BLaER1 treated with 17β-estradiol and CSF1 and Interleukin-3, amounts not matched to agents 10 nM and 100 nM (cell line): ENCODE measurements around the gene CUL4A.

ENCODE experiments used
- H3K27ac ChIP-seq, 11 experiments: shearing (Covaris generic); formaldehyde crosslinking; 2 replicates each; pipeline ENCODE4 v1.8.1; 2022
- H3K27me3 ChIP-seq, 11 experiments: shearing (Covaris generic); formaldehyde crosslinking; 2 replicates each; pipeline ENCODE4 v1.8.1; 2022
- H3K36me3 ChIP-seq, 11 experiments: shearing (Covaris generic); formaldehyde crosslinking; 2 replicates each; pipeline ENCODE4 v1.8.1; 2022
- H3K4me1 ChIP-seq, 10 experiments: shearing (Covaris generic); formaldehyde crosslinking; 2 replicates each; pipeline ENCODE4 v1.8.1; 2022
- H3K4me2 ChIP-seq, 11 experiments: shearing (Covaris generic); formaldehyde crosslinking; 2 replicates each; pipeline ENCODE4 v1.8.1; 2022
- H3K4me3 ChIP-seq, 10 experiments: shearing (Covaris generic); formaldehyde crosslinking; 2 replicates each; pipeline ENCODE4 v1.8.1; 2022
- H3K9ac ChIP-seq, 11 experiments: shearing (Covaris generic); formaldehyde crosslinking; 2 replicates each; pipeline ENCODE4 v1.8.1; 2022
- H3K9me3 ChIP-seq, 11 experiments: shearing (Covaris generic); formaldehyde crosslinking; replicated peaks in 1 of 11; 2 replicates each; pipeline ENCODE4 v1.8.1; 2022
- H4K20me1 ChIP-seq, 11 experiments: shearing (Covaris generic); formaldehyde crosslinking; 2 replicates each; pipeline ENCODE4 v1.8.1; 2022
- Cebpa-rat ChIP-seq, 11 experiments: shearing (Covaris generic); IDR thresholded peaks; 2 replicates each; pipeline ENCODE4 v1.8.1; 2022

Gene CUL4A

DNA sequence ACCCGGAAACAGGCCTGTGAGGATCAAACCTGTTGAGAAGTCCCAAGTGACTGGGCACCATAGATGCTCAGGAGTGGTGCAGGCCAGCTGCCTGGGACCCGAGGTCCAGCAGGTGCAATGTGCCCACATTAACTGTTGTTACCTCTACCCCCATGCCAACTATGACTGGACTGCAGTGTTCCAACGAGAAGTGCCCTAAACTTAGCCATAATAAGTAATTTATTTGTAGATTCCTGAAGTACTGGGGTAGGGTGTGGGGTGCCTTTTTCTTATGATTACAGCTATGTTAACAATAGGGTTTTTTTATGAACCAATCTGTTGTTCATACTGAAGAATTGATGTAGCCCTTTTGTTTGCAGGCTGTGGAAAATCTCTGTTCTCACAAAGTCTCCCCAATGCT lies 9.2 kb downstream of the CUL4A start:
- H3K4me1 ChIP-seq, result peaks cover 0 to 43% (median 10%) of the 10 kb centered on the region in 10 experiments; a peak in 9 of 20 replicates
- H3K27ac ChIP-seq, result no peak overlapping the region
- no peaks in the 10 kb centered on the region for H3K27me3 ChIP-seq
- H3K9me3 ChIP-seq, result no peaks in the 10 kb centered on the region
- H4K20me1 ChIP-seq, result peaks cover 96 to 100% (median 100%) of the 10 kb centered on the region in 11 experiments
- H3K36me3 ChIP-seq, result peaks cover 60 to 74% (median 68%) of the 10 kb centered on the region in 11 experiments
- no peak overlapping the region for H3K4me3 ChIP-seq
- TF ChIP-seq Cebpa-rat (IDR thresholded peaks at IDR 0.05), result no peak
- H3K4me2 ChIP-seq, result no peak overlapping the region
- no peak overlapping the region for H3K9ac ChIP-seq

DNA sequence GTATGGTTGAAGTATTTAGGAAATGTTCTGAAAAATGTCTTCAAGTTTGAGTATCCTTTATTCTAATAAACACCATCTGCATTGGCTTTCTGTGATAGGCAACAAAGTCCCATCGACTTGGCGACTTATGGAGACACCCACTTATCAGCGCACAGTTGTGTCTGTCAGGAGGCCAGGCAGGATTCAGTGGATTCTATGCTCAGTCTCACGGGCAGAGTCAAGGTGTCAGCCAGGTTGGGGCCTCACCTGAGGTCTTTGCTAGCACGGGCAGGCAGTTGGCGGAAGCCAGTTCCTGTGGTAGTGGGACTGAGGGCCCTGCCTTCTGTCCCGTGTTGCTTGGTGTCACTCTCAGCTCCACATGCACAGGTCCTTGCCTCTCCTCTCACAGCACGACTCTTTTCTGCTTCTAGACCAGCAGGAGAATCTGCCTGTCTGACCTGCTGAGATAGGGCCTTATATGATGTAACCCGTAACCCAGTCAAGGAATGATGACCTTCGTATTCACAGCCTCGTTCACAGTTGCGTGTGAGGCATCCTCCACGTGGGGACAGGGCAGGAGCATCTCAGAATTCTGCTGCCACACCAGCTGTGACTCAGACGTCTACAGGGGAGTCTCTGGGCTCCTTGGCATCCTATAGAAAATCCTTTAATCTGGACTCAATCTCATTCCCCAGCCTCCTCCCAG lies 10.0 kb downstream of the CUL4A start:
- no peak overlapping the region for H3K4me2 ChIP-seq
- H4K20me1 ChIP-seq, result peaks cover 94 to 100% (median 99%) of the 10 kb centered on the region in 11 experiments
- H3K9me3 ChIP-seq, result no peaks in the 10 kb centered on the region
- H3K4me3 ChIP-seq, result no peak overlapping the region
- no peak overlapping the region for H3K27ac ChIP-seq
- H3K36me3 ChIP-seq, result peaks cover 61 to 74% (median 69%) of the 10 kb centered on the region in 11 experiments
- peaks cover 0 to 35% (median 10%) of the 10 kb centered on the region in 10 experiments; a peak in 9 of 20 replicates for H3K4me1 ChIP-seq
- no peak for TF ChIP-seq Cebpa-rat (IDR thresholded peaks at IDR 0.05)
- no peak overlapping the region for H3K9ac ChIP-seq
- no peaks in the 10 kb centered on the region for H3K27me3 ChIP-seq

- peaks cover 92 to 100% (median 99%) of the 10 kb centered on the region in 11 experiments for H4K20me1 ChIP-seq
- no peak overlapping the region for H3K27ac ChIP-seq
- no peak overlapping the region for H3K4me3 ChIP-seq
- H3K36me3 ChIP-seq, result peaks cover 69 to 76% (median 73%) of the 10 kb centered on the region in 11 experiments
- no peaks in the 10 kb centered on the region for H3K9me3 ChIP-seq
- TF ChIP-seq Cebpa-rat (IDR thresholded peaks at IDR 0.05), result no peak
- H3K9ac ChIP-seq, result no peak overlapping the region
- H3K4me2 ChIP-seq, result no peak overlapping the region
- peaks cover 0 to 27% (median 7%) of the 10 kb centered on the region in 10 experiments; a peak in 9 of 20 replicates for H3K4me1 ChIP-seq
- H3K27me3 ChIP-seq, result no peaks in the 10 kb centered on the region
These were observed 10.8 kb downstream of the CUL4A start for GRCh38 chr13:113220141-113220598.

DNA sequence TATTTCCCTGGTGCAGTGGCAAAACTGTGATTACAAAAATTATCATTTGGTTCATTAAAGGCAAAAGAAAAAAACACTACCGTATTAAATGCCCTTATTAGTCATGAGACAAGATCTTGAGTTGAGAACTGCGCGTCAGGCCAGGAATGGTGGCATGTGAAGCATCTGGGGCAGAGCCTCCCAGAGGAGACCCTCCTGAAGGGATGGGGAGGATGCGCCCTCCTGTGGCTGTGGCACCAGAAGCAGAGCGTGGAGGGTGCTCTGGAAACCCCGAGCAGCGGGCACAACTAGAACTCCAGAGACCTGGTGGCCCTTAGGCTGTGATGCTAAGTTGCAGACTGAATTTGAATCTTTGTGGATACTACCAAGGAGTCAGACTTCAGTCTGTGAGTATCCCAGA lies 11.5 kb downstream of the CUL4A start:
- H3K36me3 ChIP-seq, result peaks cover 76 to 83% (median 81%) of the 10 kb centered on the region in 11 experiments
- no peak overlapping the region for H3K4me3 ChIP-seq
- H3K4me2 ChIP-seq, result no peak overlapping the region
- H3K27me3 ChIP-seq, result no peaks in the 10 kb centered on the region
- peaks cover 0 to 20% (median 4%) of the 10 kb centered on the region in 10 experiments; a peak in 8 of 20 replicates for H3K4me1 ChIP-seq
- H3K9me3 ChIP-seq, result no peaks in the 10 kb centered on the region
- H4K20me1 ChIP-seq, result peaks cover 88 to 100% (median 99%) of the 10 kb centered on the region in 11 experiments
- H3K27ac ChIP-seq, result no peak overlapping the region
- no peak for TF ChIP-seq Cebpa-rat (IDR thresholded peaks at IDR 0.05)
- H3K9ac ChIP-seq, result no peak overlapping the region

DNA sequence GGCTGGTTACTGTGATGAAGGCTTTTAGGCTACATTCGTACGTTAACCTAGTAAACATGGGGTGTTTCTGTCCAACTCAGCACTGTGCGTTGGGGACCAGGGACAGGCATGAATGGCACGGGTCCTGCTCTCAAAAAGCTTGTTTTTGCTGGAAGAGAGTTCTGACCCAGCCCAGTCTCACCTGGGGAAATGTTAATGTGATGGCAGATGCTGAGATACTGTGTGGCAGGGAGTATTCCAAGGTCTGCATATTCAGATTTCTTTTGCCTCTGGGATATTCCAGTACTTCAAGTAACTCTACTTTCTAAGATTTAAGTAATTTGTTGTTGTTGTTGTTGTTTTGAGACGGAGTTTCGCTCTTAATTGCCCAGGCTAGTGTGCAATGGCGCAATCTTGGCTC lies 13.7 kb downstream of the CUL4A start:
- H3K27me3 ChIP-seq, result no peaks in the 10 kb centered on the region
- no peak overlapping the region for H3K27ac ChIP-seq
- H4K20me1 ChIP-seq, result peaks cover 83 to 100% (median 94%) of the 10 kb centered on the region in 11 experiments
- H3K4me3 ChIP-seq, result no peak overlapping the region
- H3K9me3 ChIP-seq, result no peaks in the 10 kb centered on the region
- no peak overlapping the region for H3K9ac ChIP-seq
- peaks cover 95 to 100% (median 98%) of the 10 kb centered on the region in 11 experiments for H3K36me3 ChIP-seq
- no peak for TF ChIP-seq Cebpa-rat (IDR thresholded peaks at IDR 0.05)
- peaks cover 0 to under 1% (median 0%) of the 10 kb centered on the region in 10 experiments; a peak in 2 of 20 replicates for H3K4me1 ChIP-seq
- no peak overlapping the region for H3K4me2 ChIP-seq

GRCh38 chr13:113224486-113224885 lies 15.1 kb downstream of the CUL4A start:
- Histone ChIP-seq H3K4me3 (no peak overlapping the region), H3K9ac (no peak overlapping the region), H3K27me3 (no peaks in the 10 kb centered on the region), H3K36me3 (peaks cover 89 to 100% (median 98%) of the 10 kb centered on the region in 11 experiments), H3K4me1 (no peaks in the 10 kb centered on the region), H4K20me1 (peaks cover 75 to 100% (median 91%) of the 10 kb centered on the region in 11 experiments), H3K4me2 (no peak overlapping the region), H3K27ac (no peak overlapping the region), H3K9me3 (no peaks in the 10 kb centered on the region)
- no peak for TF ChIP-seq Cebpa-rat (IDR thresholded peaks at IDR 0.05)

DNA sequence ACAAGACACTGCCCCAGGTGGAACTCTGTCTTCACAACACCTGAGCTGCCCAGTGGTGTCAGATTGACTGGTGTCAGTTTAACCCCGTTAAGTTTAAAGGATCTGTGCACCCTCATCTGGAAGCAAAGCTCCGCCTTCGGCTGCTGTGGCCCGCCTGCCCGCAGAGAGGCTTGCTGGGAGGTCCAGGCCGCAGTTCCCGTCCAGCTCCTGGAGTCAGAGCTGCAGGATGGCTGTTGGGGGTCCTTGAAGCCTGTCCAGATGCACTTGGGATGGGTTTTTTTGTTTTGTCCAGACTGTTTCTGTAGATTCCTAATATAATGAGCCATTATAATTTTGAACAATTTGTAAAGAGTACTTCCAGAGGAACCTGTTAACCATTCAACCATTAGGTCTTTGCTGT lies 16.1 kb downstream of the CUL4A start:
- Histone ChIP-seq H3K27me3 (no peaks in the 10 kb centered on the region), H3K4me1 (no peaks in the 10 kb centered on the region), H3K9ac (no peak overlapping the region), H3K4me3 (no peak overlapping the region), H3K9me3 (no peaks in the 10 kb centered on the region), H3K4me2 (no peak overlapping the region), H4K20me1 (peaks cover 70 to 100% (median 90%) of the 10 kb centered on the region in 11 experiments; a peak in 21 of 22 replicates), H3K36me3 (peaks cover 89 to 100% (median 98%) of the 10 kb centered on the region in 11 experiments), H3K27ac (no peak overlapping the region)
- TF ChIP-seq Cebpa-rat (IDR thresholded peaks at IDR 0.05), result no peak

- Histone ChIP-seq H3K36me3 (peaks cover 89 to 100% (median 97%) of the 10 kb centered on the region in 11 experiments), H3K9ac (no peak overlapping the region), H3K27me3 (no peaks in the 10 kb centered on the region), H3K4me2 (no peak overlapping the region), H3K4me3 (no peak overlapping the region), H3K9me3 (no peaks in the 10 kb centered on the region), H3K27ac (no peak overlapping the region), H4K20me1 (peaks cover 59 to 97% (median 76%) of the 10 kb centered on the region in 11 experiments; a peak in 21 of 22 replicates), H3K4me1 (no peaks in the 10 kb centered on the region)
- TF ChIP-seq Cebpa-rat (IDR thresholded peaks at IDR 0.05), result no peak
These were observed 17.5 kb downstream of the CUL4A start for GRCh38 chr13:113226873-113227450.

- Histone ChIP-seq H4K20me1 (peaks cover 39 to 91% (median 56%) of the 10 kb centered on the region in 11 experiments; a peak in 20 of 22 replicates), H3K4me3 (no peak overlapping the region), H3K4me1 (no peaks in the 10 kb centered on the region; a peak in 2 of 20 replicates), H3K4me2 (no peak overlapping the region), H3K36me3 (peaks cover 86 to 96% (median 93%) of the 10 kb centered on the region in 11 experiments), H3K9me3 (no peaks in the 10 kb centered on the region), H3K27ac (no peak overlapping the region), H3K27me3 (no peaks in the 10 kb centered on the region), H3K9ac (no peak overlapping the region)
- no peak for TF ChIP-seq Cebpa-rat (IDR thresholded peaks at IDR 0.05)
These were observed 19.7 kb downstream of the CUL4A start for GRCh38 chr13:113229161-113229560.
